Vagina (tissue), 2 donors: ENCODE results near the gene COX5B.
"Not testable (repeated sequence)": the region's sequence is repeated elsewhere in the genome, so short reads cannot be mapped to it uniquely, and the experiment has no call there.

ENCODE experiments used
- CTCF ChIP-seq, 3 experiments: fragments of 450-650 bp in 2 of 3; fragments of 200-600 bp in 1 of 3; sonication (generic) in 1 of 3; IDR thresholded peaks; one replicate each; pipeline ENCODE4 v1.5.1; 2017 to 2019; ENCODE audit warnings: antibody characterized with exemption in 3 of 3, mild to moderate bottlenecking in 2 of 3, moderate library complexity in 2 of 3
- POLR2A ChIP-seq, 2 donors: fragments of 450-650 bp; IDR thresholded peaks; one replicate each; pipeline ENCODE4 v1.6.1; 2017; ENCODE audit warnings: antibody characterized with exemption in 2 of 2, mild to moderate bottlenecking in 2 of 2, moderate library complexity in 2 of 2
- POLR2AphosphoS5 ChIP-seq, 2 donors: sonication (generic); formaldehyde crosslinking; IDR thresholded peaks; one replicate each; pipeline ENCODE4 v1.9.0; 2017; ENCODE audit warnings: antibody characterized with exemption in 2 of 2, mild to moderate bottlenecking in 2 of 2, low read depth in 1 of 2; ENCODE audit not compliant: insufficient read depth in 1 of 2

- TF ChIP-seq CTCF (IDR thresholded peaks at IDR 0.05); POLR2A (IDR thresholded peaks at IDR 0.05); POLR2AphosphoS5 (IDR thresholded peaks at IDR 0.05; ENCODE audit: insufficient read depth in 1 of 2, low read depth in 1 of 2): not testable (repeated sequence)
Measured at GRCh38 chr2:97687235-97687634, 41.4 kb downstream of the COX5B start.
